HepG2 (cell line): ENCODE measurements around the gene NCOA6. TPM values are rescaled to one million over a fixed set of nuclear protein-coding genes. Genes with fewer than 3 reads are reported as not detected.

Experiments used
- ATAC-seq: fragments of 200-7000 bp; cut with Tn5 transposase; 3 replicates; pipeline ENCODE4 v1.9.1; 2020; ENCODE audit warnings: mild to moderate bottlenecking, moderate library complexity
- BruUV-seq: library from RNA; stranded (reverse); fragments of 400-500 nt; replicated peaks from 2 replicates; lab custom pipeline; 2021; lab: Mats Ljungman, UMichigan
- CTCF ChIA-PET: fragments of 300-600 bp; formaldehyde crosslinking; extraction: SDS; loops from one replicate; lab custom pipeline; 2021; ENCODE audit warnings: low total read pairs, inconsistent platforms, low intra/inter-chr PET ratio; lab: Yijun Ruan, JAX
- POLR2A ChIA-PET: fragments of 350-600 bp; sonication (Branson Sonifier 250); formaldehyde crosslinking; loops from one replicate; lab custom pipeline; 2020; ENCODE audit warnings: antibody characterized with exemption, inconsistent platforms; lab: Yijun Ruan, JAX
- DNase-seq: peaks from one replicate; pipeline ENCODE4 v3.0.0-alpha.2; 2015; ENCODE audit warnings: low spot score
- FAIRE-seq: peaks from 3 replicates; lab custom pipeline; 2011; peaks lifted over from hg19 to GRCh38; lab: Jason Lieb, UNC
- H2AFZ ChIP-seq: one replicate; pipeline ENCODE4 v1.6.1; 2011; ENCODE audit warnings: low read length, inconsistent platforms
- H3K27ac ChIP-seq: fragments of 300-600 bp; 3 replicates; pipeline ENCODE4 v1.8.0; 2011; ENCODE audit warnings: mixed run types, mild to moderate bottlenecking, mixed read lengths, low read length, inconsistent platforms; ENCODE audit not compliant: insufficient read depth; ENCODE audit errors: extremely low read length
- H3K27me3 ChIP-seq, 2 experiments: fragments of 200-600 bp in 1 of 2; 2 replicates in 1 of 2; 3 replicates in 1 of 2; pipeline versions ENCODE4 v1.6.0 to v1.8.0; 2011; ENCODE audit warnings: low read length in 2 of 2, mild to moderate bottlenecking in 2 of 2, moderate library complexity in 2 of 2, inconsistent platforms in 1 of 2; ENCODE audit not compliant: insufficient read depth in 2 of 2, control insufficient read depth in 1 of 2
- H3K36me3 ChIP-seq, 2 experiments: fragments of 200-600 bp in 1 of 2; replicated peaks in 1 of 2; 2 replicates in 1 of 2; 3 replicates in 1 of 2; pipeline versions ENCODE4 v1.5.1 to v1.8.0; 2011; ENCODE audit warnings: low read length in 2 of 2, inconsistent platforms in 1 of 2; ENCODE audit not compliant: insufficient read depth in 2 of 2, control insufficient read depth in 1 of 2
- H3K4me1 ChIP-seq: 2 replicates; pipeline ENCODE4 v1.5.1; 2012; ENCODE audit warnings: low read length, inconsistent platforms; ENCODE audit not compliant: insufficient read depth
- H3K4me2 ChIP-seq: 2 replicates; pipeline ENCODE4 v1.6.0; 2011; ENCODE audit warnings: low read depth, low read length, inconsistent platforms
- H3K4me3 ChIP-seq, 3 experiments: fragments of 200-600 bp in 1 of 3; sonication (generic), shearing (Covaris generic) in 1 of 3; replicated peaks in 1 of 3; 2 replicates each; pipeline ENCODE4 v1.5.1; 2011 to 2016; ENCODE audit warnings: low read length in 3 of 3, inconsistent platforms in 2 of 3, low read depth in 2 of 3, mild to moderate bottlenecking in 2 of 3, control low read depth in 1 of 3, mixed read lengths in 1 of 3; ENCODE audit not compliant: insufficient read depth in 1 of 3
- H3K79me2 ChIP-seq: one replicate; pipeline ENCODE4 v1.6.1; 2011; ENCODE audit warnings: low read length, inconsistent platforms; ENCODE audit not compliant: insufficient read depth
- H3K9ac ChIP-seq: 2 replicates; pipeline ENCODE4 v1.6.0; 2011; ENCODE audit warnings: mild to moderate bottlenecking, low read depth, low read length, inconsistent platforms; ENCODE audit not compliant: insufficient read depth
- H3K9me3 ChIP-seq: 2 replicates; pipeline ENCODE4 v1.5.1; 2012; ENCODE audit warnings: mild to moderate bottlenecking, low read length
- H4K20me1 ChIP-seq: 2 replicates; pipeline ENCODE4 v1.6.0; 2011; ENCODE audit warnings: inconsistent platforms, mild to moderate bottlenecking, low read length, moderate library complexity; ENCODE audit not compliant: insufficient read depth
- NR2F6 ChIP-seq, 2 experiments: IDR thresholded peaks; 2 replicates each; pipeline ENCODE4 v1.6.1; 2016; ENCODE audit warnings: antibody characterized with exemption in 1 of 2, mild to moderate bottlenecking in 1 of 2
- PAWR ChIP-seq: sonication (generic); formaldehyde crosslinking; IDR thresholded peaks from 2 replicates; pipeline ENCODE4 v1.4.0; 2020; ENCODE audit warnings: missing genetic modification reagents, mild to moderate bottlenecking, borderline replicate concordance
- PHF5A ChIP-seq: IDR thresholded peaks from one replicate; pipeline ENCODE4 v1.6.1; 2018; ENCODE audit warnings: low read depth, missing genetic modification reagents; ENCODE audit not compliant: unreplicated experiment
- RCOR2 ChIP-seq: IDR thresholded peaks from 2 replicates; pipeline ENCODE4 v1.6.1; 2016; ENCODE audit warnings: missing biosample characterization, missing genetic modification reagents
- RFX3 ChIP-seq: IDR thresholded peaks from 2 replicates; pipeline ENCODE4 v1.6.1; 2016; ENCODE audit warnings: missing biosample characterization, missing genetic modification reagents
- ZFP36L1 ChIP-seq: sonication (generic); formaldehyde crosslinking; IDR thresholded peaks from 2 replicates; pipeline ENCODE4 v1.8.0; 2022; ENCODE audit warnings: mild to moderate bottlenecking, missing genetic modification reagents, moderate library complexity
- ZNF333 ChIP-seq: sonication (generic); formaldehyde crosslinking; IDR thresholded peaks from 2 replicates; pipeline ENCODE4 v1.4.0; 2020; ENCODE audit warnings: mild to moderate bottlenecking, missing genetic modification reagents, borderline replicate concordance
- ZNF354B ChIP-seq: sonication (generic); formaldehyde crosslinking; IDR thresholded peaks from 2 replicates; pipeline ENCODE4 v1.8.0; 2022; ENCODE audit warnings: mild to moderate bottlenecking, missing genetic modification reagents
- ZNF382 ChIP-seq: sonication (generic); formaldehyde crosslinking; IDR thresholded peaks from 2 replicates; pipeline ENCODE4 v1.5.0; 2020; ENCODE audit warnings: missing genetic modification reagents, mild to moderate bottlenecking, borderline replicate concordance
- ZNF484 ChIP-seq: sonication (generic); formaldehyde crosslinking; IDR thresholded peaks from 2 replicates; pipeline ENCODE4 v1.5.1; 2020; ENCODE audit warnings: mild to moderate bottlenecking, low read depth, missing genetic modification reagents, borderline replicate concordance
- ZNF629 ChIP-seq: sonication (generic); formaldehyde crosslinking; conservative IDR thresholded peaks from 2 replicates; pipeline ENCODE4 v1.5.0; 2020; ENCODE audit warnings: missing genetic modification reagents
- WGBS: methylation state at CpG from one replicate; pipeline ENCODE4 v1.1.6; 2017; ENCODE audit warnings: low lambda C conversion rate; 5-methylcytosine and 5-hydroxymethylcytosine counted together
- in situ Hi-C: cut with HindIII; loops from 2 replicates; pipeline ENCODE4 v1.10.0; 2017; ENCODE audit warnings: low pct_unique_long_range_greater_than_20kb; ENCODE audit not compliant: extremely low pct_ligation_motif_present
- intact Hi-C: fragments of 100-400 bp; cut with micrococcal nuclease; formaldehyde crosslinking; loops from one replicate; pipeline ENCODE4 v1.10.0; 2022; ENCODE audit not compliant: unreplicated experiment
- polyA plus RNA-seq, 8 experiments: library from polyadenylated mRNA; depleted of rRNA in 3 of 8; stranded (reverse) in 7 of 8; unstranded in 1 of 8; fragments of >200 nt; fragmentation: Illumina TruSeq in 4 of 8; extraction: Trizol in 4 of 8; gene quantifications; 2 replicates each; pipeline versions ENCODE4 v1.2.1 to v1.2.3, GENCODE V29; 2011 to 2016; ENCODE audit warnings: low read depth in 4 of 8, missing spikeins in 1 of 8, mixed read lengths in 1 of 8; ENCODE audit not compliant: insufficient read depth in 1 of 8
- total RNA-seq, 5 experiments: library from RNA; depleted of rRNA; stranded (reverse); fragments of >200 nt; fragmentation: Illumina TruSeq; extraction: Trizol; gene quantifications; 2 replicates each; pipeline ENCODE4 v1.2.3, GENCODE V29; 2016; ENCODE audit warnings: low read depth in 1 of 5

NCOA6 gene
- total and polyA plus RNA-seq, 2 of the 13 experiments (the other 11 are each of a cell fraction or from before 2014, with no cell fraction given), result 11.2 to 29.3 TPM

DNA sequence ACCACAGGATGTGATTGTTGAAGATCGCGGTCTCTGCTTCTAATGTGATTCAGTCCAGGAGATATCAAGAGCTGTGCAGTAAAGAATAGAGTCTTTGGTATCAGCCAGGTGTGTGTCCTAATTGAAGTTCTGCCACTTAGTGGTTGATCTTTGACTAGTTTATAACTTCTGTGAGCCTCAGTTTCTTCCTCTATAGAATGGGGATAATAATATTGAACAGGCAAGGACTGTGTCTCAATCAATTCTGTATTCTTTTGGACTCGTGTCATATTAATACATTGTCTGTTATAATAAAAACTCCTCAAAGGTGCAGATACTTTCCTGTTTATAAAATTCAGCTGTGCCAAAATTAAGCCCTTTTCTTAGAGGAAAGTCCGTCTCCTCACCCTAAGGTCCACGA, 23.1 kb upstream of the NCOA6 start:
- in situ Hi-C loops, result no loop called here
- no peaks in the 10 kb centered on the region for H3K9me3 ChIP-seq
- H3K9ac ChIP-seq, result no peak overlapping the region
- peaks cover 9 to 34% of the 10 kb centered on the region in 2 experiments for H3K36me3 ChIP-seq
- TF ChIP-seq RFX3 (no peak), ZNF629 (CRISPR knock-in tag) (peak; percentile 80), PAWR (no peak)
- no peak overlapping the region for H3K27ac ChIP-seq
- peak; percentile 68 for FAIRE-seq
- ATAC-seq, result no peak
- H3K79me2 ChIP-seq, result no peaks in the 10 kb centered on the region
- ChIA-PET POLR2A (interaction anchor here (1.2 kb wide), 1 partner anchor 23 kb away, joined by 3 read pairs; the partner anchor contains the start of gene NCOA6), CTCF (no interaction called here)
- intact Hi-C loops, result no loop called here
- H3K4me3 ChIP-seq, result no peak overlapping the region
- H3K4me1 ChIP-seq, result peaks cover 8% of the 10 kb centered on the region
- no peaks in the 10 kb centered on the region for H3K27me3 ChIP-seq
- no peaks in the 10 kb centered on the region for H4K20me1 ChIP-seq
- BruUV-seq, result no TSS peak
- WGBS, result 95% methylated on average over 5 of the region's 5 CpGs
- DNase-seq, result no peak
- H2AFZ ChIP-seq, result no peak overlapping the region
- H3K4me2 ChIP-seq, result no peak overlapping the region

DNA sequence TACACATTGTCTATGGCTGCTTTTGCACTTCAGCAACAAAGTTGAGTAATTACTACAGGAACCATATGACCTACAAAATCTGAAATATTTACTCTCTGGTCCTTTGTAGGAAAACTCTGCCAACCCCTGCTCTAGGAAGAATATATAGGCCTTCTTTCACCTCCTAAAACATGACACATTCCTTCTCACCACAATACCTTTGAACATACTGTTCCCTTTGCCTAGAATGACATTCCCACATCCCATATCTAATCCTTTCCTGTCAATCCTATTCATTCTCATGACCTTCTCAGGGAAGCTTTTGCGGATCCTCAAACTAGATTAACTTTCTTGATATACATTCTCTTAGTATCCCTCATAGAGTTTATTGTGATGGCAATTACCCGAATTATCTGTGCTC, 18.0 kb upstream of the NCOA6 start:
- 96% methylated on average over 2 of the region's 2 CpGs for WGBS
- peaks cover 3 to 5% of the 10 kb centered on the region in 2 experiments; a peak in 3 of 5 replicates for H3K36me3 ChIP-seq
- CTCF ChIA-PET, result no interaction called here
- intact Hi-C loops, result no loop called here
- no peaks in the 10 kb centered on the region for H3K27me3 ChIP-seq
- FAIRE-seq, result no peak
- H3K4me1 ChIP-seq, result peaks cover 8% of the 10 kb centered on the region
- H3K79me2 ChIP-seq, result no peaks in the 10 kb centered on the region
- in situ Hi-C loops, result no loop called here
- H3K9me3 ChIP-seq, result no peaks in the 10 kb centered on the region
- H3K4me2 ChIP-seq, result no peak overlapping the region
- H2AFZ ChIP-seq, result no peak overlapping the region
- H3K9ac ChIP-seq, result no peak overlapping the region
- TF ChIP-seq ZNF484 (CRISPR knock-in tag) (no peak), ZNF333 (CRISPR knock-in tag) (no peak), PHF5A (CRISPR knock-in tag) (no peak), ZFP36L1 (CRISPR knock-in tag) (no peak), NR2F6 (IDR thresholded peaks at IDR 0.05) (no peak), NR2F6 (CRISPR knock-in tag; IDR thresholded peaks at IDR 0.05) (no peak), RCOR2 (CRISPR knock-in tag) (no peak), ZNF354B (CRISPR knock-in tag) (no peak), ZNF382 (no peak)
- TF ChIP-seq, all 625 proteins: peak for 0
- H4K20me1 ChIP-seq, result no peaks in the 10 kb centered on the region
- H3K27ac ChIP-seq, result no peak overlapping the region
- ATAC-seq (no peak), DNase-seq (no peak)
- H3K4me3 ChIP-seq, result no peak overlapping the region
- BruUV-seq, result no TSS peak
- POLR2A ChIA-PET, result no interaction called here
